ENCODE measurements around the gene RTN4RL1.
"Not testable (repeated sequence)": the region's sequence is repeated elsewhere in the genome, so short reads cannot be mapped to it uniquely, and the experiment has no call there.

RTN4RL1 gene

GRCh38 chr17:1997927-1998742, 27.0 kb downstream of the RTN4RL1 start:
- DNase-seq, result peak in 1 of 2 experiments; percentile 49

GRCh38 chr17:1997289-1997926, 27.7 kb downstream of the RTN4RL1 start:
- DNase-seq, result peak in 1 of 2 experiments; percentile 30

- DNase-seq, result no peak
These were observed 28.3 kb downstream of the RTN4RL1 start for GRCh38 chr17:1996800-1997288.

- DNase-seq, result no peak
These were observed 29.0 kb downstream of the RTN4RL1 start for GRCh38 chr17:1995907-1996799.

GRCh38 chr17:1995321-1995892, 29.7 kb downstream of the RTN4RL1 start:
- DNase-seq, result no peak

GRCh38 chr17:1994707-1995106, 30.4 kb downstream of the RTN4RL1 start:
- no peak for DNase-seq

- no peak for DNase-seq
These were observed 32.6 kb downstream of the RTN4RL1 start for GRCh38 chr17:1992541-1992940.

GRCh38 chr17:1989135-1989534, 36.0 kb downstream of the RTN4RL1 start:
- no peak for DNase-seq

- DNase-seq, result no peak
These were observed 38.2 kb downstream of the RTN4RL1 start for GRCh38 chr17:1986783-1987451.

GRCh38 chr17:1985686-1986085, 39.4 kb downstream of the RTN4RL1 start:
- DNase-seq, result no peak

GRCh38 chr17:1985093-1985492, 40.0 kb downstream of the RTN4RL1 start:
- DNase-seq, result no peak

GRCh38 chr17:1982793-1983366, 42.3 kb downstream of the RTN4RL1 start:
- DNase-seq, result not testable (repeated sequence)

- DNase-seq, result no peak
These were observed 44.4 kb downstream of the RTN4RL1 start for GRCh38 chr17:1980665-1981250.

GRCh38 chr17:1979182-1979985, 45.8 kb downstream of the RTN4RL1 start:
- DNase-seq, result no peak

- no peak for DNase-seq
These were observed 46.7 kb downstream of the RTN4RL1 start for GRCh38 chr17:1978396-1978949.

- peak in 1 of 2 experiments; percentile 48 for DNase-seq
These were observed 47.3 kb downstream of the RTN4RL1 start for GRCh38 chr17:1977583-1978395.

- no peak for DNase-seq
These were observed 48.5 kb downstream of the RTN4RL1 start for GRCh38 chr17:1976683-1977064.

GRCh38 chr17:1976000-1976682, 49.0 kb downstream of the RTN4RL1 start:
- DNase-seq, result no peak

- DNase-seq, result no peak
These were observed 49.6 kb downstream of the RTN4RL1 start for GRCh38 chr17:1975573-1975972.
